ENCODE measurements around the gene SRRM5. TPM values are rescaled to one million over a fixed set of nuclear protein-coding genes. Genes with fewer than 3 reads are reported as not detected.

The SRRM5 gene
- total and polyA plus RNA-seq, 2 of the 13 experiments (the other 11 are each of a cell fraction or from before 2014, with no cell fraction given) = 0.11 to 0.16 TPM

DNA sequence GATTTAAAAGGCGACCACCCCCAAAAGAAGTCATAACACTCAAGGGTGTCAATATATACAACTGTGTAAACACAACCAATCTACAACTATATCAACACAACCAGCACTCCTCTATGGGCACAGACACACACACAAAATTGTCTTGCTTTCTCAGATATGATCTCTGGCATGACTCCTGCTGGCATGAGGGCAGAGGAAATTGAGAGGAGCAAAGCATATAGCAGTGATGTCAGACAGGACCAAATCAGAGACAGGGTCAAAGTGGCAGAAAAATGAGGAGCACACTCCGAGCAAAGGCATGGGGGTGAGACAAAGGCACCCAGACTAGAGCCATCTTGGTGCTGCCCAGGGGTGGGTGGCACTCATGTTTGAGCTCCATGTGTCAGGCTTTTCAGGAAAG, 25.5 kb upstream of the SRRM5 start:
- BruUV-seq (replicated peaks) = no TSS peak
- intact Hi-C loops (cut with micrococcal nuclease; ENCODE audit: unreplicated experiment) (no loop called here), in situ Hi-C loops (cut with HindIII; ENCODE audit: extremely low pct_ligation_motif_present, low pct_unique_long_range_greater_than_20kb) (no loop called here)
- ChIA-PET POLR2A (no interaction called here), CTCF (ENCODE audit: low intra/inter-chr PET ratio, low total read pairs) (no interaction called here)
- no peak overlapping the region for H3K27ac ChIP-seq (ENCODE audit: extremely low read length, insufficient read depth, low read length)
- H2AFZ ChIP-seq (ENCODE audit: low read length) = no peak overlapping the region
- ATAC-seq (no peak), DNase-seq (ENCODE audit: low spot score) (no peak), FAIRE-seq (no peak)
- no peaks in the 10 kb centered on the region for H4K20me1 ChIP-seq (ENCODE audit: insufficient read depth, low read length)
- H3K9me3 ChIP-seq (ENCODE audit: low read length) = no peaks in the 10 kb centered on the region
- H3K9ac ChIP-seq (ENCODE audit: insufficient read depth, low read depth, low read length) = no peak overlapping the region
- 0 out of 5 replicates have a peak, but pooled peaks cover 0 to 3% of the 10 kb centered on the region in 2 experiments for H3K36me3 ChIP-seq (replicated peaks in 1 of 2; ENCODE audit: control insufficient read depth in 1 of 2, insufficient read depth in 2 of 2, low read length in 2 of 2)
- no peak overlapping the region for H3K4me3 ChIP-seq (replicated peaks in 1 of 3; ENCODE audit: insufficient read depth in 1 of 3, low read depth in 2 of 3, low read length in 3 of 3)
- no peak overlapping the region for H3K4me2 ChIP-seq (ENCODE audit: low read depth, low read length)
- H3K27me3 ChIP-seq (ENCODE audit: control insufficient read depth in 1 of 2, insufficient read depth in 2 of 2, low read length in 2 of 2) = no peaks in the 10 kb centered on the region
- no peaks in the 10 kb centered on the region for H3K79me2 ChIP-seq (ENCODE audit: insufficient read depth, low read length)
- WGBS (ENCODE audit: low lambda C conversion rate) = 96% methylated on average over 2 of the region's 2 CpGs
- H3K4me1 ChIP-seq (ENCODE audit: insufficient read depth, low read length) = peaks cover 26% of the 10 kb centered on the region
- no peak for TF ChIP-seq MTA3 (CRISPR knock-in tag; IDR thresholded peaks at IDR 0.05)
- no peak for TF ChIP-seq ZMYM3 (CRISPR knock-in tag; IDR thresholded peaks at IDR 0.05)
- TF ChIP-seq HNRNPLL (IDR thresholded peaks at IDR 0.05; ENCODE audit: low read depth, low read length, poor library complexity, severe bottlenecking) = no peak
- no peak for TF ChIP-seq GABPB1 (CRISPR knock-in tag; IDR thresholded peaks at IDR 0.05)
- TF ChIP-seq PCBP1 (IDR thresholded peaks at IDR 0.05; ENCODE audit: borderline replicate concordance, low read depth, low read length) = no peak
- TF ChIP-seq ZNF142 (CRISPR knock-in tag; IDR thresholded peaks at IDR 0.05) = no peak
- no peak for TF ChIP-seq HNF4G (IDR thresholded peaks at IDR 0.05; ENCODE audit: borderline replicate concordance, low read depth, low read length)
- no peak for TF ChIP-seq HNF4G (CRISPR knock-in tag; IDR thresholded peaks at IDR 0.05; ENCODE audit: borderline replicate concordance, low read depth)
- no peak for TF ChIP-seq IRX3 (CRISPR knock-in tag; IDR thresholded peaks at IDR 0.05; ENCODE audit: borderline replicate concordance, low read depth)
- no peak for TF ChIP-seq KDM5A (IDR thresholded peaks at IDR 0.05; ENCODE audit: borderline replicate concordance, low read length)
- no peak for TF ChIP-seq ZNF276 (CRISPR knock-in tag; IDR thresholded peaks at IDR 0.05; ENCODE audit: low read depth)
- no peak for TF ChIP-seq MTA1 (CRISPR knock-in tag; IDR thresholded peaks at IDR 0.05; ENCODE audit: borderline replicate concordance)
- TF ChIP-seq, protein P1, sequence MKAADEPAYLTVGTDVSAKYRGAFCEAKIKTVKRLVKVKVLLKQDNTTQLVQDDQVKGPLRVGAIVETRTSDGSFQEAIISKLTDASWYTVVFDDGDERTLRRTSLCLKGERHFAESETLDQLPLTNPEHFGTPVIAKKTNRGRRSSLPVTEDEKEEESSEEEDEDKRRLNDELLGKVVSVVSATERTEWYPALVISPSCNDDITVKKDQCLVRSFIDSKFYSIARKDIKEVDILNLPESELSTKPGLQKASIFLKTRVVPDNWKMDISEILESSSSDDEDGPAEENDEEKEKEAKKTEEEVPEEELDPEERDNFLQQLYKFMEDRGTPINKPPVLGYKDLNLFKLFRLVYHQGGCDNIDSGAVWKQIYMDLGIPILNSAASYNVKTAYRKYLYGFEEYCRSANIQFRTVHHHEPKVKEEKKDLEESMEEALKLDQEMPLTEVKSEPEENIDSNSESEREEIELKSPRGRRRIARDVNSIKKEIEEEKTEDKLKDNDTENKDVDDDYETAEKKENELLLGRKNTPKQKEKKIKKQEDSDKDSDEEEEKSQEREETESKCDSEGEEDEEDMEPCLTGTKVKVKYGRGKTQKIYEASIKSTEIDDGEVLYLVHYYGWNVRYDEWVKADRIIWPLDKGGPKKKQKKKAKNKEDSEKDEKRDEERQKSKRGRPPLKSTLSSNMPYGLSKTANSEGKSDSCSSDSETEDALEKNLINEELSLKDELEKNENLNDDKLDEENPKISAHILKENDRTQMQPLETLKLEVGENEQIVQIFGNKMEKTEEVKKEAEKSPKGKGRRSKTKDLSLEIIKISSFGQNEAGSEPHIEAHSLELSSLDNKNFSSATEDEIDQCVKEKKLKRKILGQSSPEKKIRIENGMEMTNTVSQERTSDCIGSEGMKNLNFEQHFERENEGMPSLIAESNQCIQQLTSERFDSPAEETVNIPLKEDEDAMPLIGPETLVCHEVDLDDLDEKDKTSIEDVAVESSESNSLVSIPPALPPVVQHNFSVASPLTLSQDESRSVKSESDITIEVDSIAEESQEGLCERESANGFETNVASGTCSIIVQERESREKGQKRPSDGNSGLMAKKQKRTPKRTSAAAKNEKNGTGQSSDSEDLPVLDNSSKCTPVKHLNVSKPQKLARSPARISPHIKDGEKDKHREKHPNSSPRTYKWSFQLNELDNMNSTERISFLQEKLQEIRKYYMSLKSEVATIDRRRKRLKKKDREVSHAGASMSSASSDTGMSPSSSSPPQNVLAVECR (CRISPR knock-in tag; IDR thresholded peaks at IDR 0.05; ENCODE audit: borderline replicate concordance) = no peak

All from HepG2 (cell line).